Measurements from ENCODE around the gene KLHL5.
"Not testable (repeated sequence)": the region's sequence is repeated elsewhere in the genome, so short reads cannot be mapped to it uniquely, and the experiment has no call there.

Gene KLHL5, protein sequence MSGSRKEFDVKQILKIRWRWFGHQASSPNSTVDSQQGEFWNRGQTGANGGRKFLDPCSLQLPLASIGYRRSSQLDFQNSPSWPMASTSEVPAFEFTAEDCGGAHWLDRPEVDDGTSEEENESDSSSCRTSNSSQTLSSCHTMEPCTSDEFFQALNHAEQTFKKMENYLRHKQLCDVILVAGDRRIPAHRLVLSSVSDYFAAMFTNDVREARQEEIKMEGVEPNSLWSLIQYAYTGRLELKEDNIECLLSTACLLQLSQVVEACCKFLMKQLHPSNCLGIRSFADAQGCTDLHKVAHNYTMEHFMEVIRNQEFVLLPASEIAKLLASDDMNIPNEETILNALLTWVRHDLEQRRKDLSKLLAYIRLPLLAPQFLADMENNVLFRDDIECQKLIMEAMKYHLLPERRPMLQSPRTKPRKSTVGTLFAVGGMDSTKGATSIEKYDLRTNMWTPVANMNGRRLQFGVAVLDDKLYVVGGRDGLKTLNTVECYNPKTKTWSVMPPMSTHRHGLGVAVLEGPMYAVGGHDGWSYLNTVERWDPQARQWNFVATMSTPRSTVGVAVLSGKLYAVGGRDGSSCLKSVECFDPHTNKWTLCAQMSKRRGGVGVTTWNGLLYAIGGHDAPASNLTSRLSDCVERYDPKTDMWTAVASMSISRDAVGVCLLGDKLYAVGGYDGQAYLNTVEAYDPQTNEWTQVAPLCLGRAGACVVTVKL

DNA sequence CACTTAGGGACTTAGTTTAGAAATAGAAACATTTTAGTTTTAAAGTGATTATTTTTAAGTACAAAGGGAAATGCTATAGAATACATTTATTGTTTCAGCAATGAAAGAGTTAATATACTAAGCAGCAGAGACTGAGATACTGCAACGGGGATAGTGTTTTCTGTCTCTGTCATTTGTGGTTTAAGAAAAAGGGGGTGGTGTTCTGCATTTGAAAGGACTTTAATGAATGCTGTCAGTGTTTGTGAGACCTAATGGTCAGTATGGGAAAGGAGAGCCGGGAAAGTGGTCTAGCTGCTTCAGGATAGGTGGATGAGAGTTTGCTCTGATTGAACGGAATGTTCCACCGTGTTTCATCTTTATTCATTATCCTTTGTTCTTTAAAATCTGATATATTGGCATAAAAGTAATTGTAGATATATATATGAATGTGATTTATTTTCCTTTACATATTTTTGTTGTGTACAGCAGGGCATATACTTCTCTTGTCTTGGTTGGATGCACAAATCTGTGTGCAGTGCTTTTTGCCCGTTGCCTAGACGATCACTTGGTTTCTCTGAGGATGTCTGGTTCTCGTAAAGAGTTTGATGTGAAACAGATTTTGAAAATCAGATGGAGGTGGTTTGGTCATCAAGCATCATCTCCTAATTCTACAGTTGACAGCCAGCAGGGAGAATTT is at the start of gene KLHL5:
TSS of gene KLHL5 (plus strand) at position 139 of the 676 bp plus-strand sequence. CDS start at position 560, 421 bp downstream.
- DNase-seq = no peak

DNA sequence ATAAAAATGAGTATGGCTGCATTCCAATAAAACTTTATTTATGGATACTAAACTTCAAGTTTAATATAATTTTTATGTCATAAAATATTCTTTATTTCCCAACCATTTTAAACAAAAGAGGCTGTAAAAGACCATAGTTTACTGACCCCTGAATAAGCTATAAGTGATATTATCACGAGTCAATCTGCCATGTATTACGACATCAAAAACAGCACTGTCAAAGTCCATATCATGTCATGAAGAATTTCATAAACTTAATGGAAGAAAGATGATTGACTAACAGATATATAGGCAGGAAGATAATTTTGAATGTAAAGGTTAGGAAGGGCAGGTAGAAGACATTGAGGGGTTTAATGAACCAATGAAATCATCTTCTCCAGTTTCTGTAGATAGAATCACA is 48.0 kb upstream of the KLHL5 start:
- no peak for DNase-seq

DNA sequence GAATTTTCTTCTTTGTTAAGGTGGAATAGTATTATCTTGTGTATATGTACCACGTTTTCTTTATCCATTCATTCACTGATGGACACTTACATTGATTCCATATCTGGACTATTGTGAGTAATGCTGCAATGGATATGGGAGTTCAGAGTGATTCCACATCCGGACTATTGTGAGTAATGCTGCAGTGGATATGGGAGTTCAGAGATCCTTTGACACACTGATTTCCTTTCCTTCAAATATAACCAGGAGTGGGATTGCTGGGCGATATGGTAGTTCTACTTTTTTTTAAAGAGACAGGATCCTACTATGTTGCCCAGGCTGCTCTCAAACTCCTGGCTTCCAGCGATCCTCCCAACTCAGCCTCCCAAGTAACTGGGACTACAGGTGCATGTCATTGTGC is 41.9 kb upstream of the KLHL5 start:
- no peak for DNase-seq

DNA sequence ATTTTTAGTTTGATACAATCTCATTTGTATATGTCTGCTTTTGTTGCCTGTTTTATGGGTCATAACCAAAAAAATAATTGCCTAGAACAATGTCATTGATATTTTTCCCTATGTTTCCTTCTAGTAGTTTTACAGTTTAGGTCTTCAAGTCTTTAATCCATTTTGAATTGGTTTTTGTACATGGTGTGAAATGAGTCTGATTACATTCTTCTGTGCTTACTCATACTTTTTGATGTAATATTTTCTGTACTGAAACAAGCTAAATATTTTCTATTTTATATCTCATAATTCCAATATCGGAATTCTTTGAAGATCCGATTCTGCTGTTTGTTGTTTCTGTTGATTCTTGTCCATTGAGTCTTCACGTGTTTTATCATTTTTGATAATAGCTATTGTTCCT is 40.4 kb upstream of the KLHL5 start:
- no peak for DNase-seq

DNA sequence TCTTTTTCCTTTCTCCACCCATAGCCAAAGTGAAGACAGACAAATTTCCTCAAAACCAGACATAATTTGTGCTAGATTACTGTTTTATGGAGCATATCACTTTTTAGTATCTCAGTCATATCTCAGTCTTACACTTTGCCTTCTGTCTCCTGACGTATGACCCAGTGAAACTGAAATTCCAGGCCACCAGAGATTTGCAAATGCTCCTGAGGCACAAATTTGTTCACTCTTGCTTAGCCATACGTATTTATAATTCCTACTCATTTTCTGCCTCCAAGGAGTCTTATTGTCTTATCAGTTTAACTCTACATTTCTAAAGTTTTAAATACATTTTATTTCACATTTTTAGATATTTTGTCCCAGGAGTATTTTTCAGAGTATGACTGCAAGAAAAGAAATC is 39.8 kb upstream of the KLHL5 start:
- DNase-seq = no peak

DNA sequence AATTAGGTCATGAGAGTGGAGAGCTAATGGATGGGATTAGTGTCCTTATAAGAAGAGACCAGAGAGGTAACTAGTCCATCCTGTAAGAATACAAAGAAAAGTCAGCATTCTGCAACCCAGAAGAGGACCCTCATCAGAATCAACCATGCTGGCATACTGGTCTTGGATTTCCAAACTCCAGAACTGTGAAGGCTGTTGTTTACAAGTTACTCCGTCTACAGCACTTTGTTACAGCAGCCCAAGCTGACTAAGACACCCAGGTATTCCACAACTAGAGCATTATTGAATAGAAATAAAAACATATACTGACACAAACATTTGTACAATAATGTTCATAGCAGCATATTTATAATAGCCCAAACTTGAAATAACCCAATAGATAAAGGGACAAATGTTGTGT is 39.0 kb upstream of the KLHL5 start:
- DNase-seq = no peak

DNA sequence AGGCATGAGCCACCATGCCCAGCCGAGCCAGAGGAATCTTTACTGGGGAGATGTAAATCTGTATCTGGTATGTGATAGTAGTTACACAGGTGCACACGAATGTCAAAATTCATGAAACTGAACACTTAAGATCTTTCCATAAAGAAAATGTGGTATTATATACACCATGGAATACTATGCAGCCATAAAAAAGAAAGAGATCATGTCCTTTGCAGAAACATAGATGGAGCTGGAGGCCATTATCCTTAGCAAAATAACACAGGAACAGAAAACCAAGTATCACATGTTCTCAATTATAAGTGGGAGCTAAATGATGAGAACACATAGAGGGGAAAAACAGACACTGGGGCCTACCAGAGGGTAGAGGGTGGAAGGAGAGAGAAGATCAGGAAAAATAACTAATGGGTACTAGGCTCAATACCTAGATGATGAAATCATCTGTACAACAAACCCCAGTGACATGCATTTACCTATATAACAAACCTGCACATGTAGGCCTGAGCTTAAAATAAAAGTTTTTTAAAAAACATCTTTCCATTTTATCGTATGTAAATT is 37.6 kb upstream of the KLHL5 start:
- no peak for DNase-seq

DNA sequence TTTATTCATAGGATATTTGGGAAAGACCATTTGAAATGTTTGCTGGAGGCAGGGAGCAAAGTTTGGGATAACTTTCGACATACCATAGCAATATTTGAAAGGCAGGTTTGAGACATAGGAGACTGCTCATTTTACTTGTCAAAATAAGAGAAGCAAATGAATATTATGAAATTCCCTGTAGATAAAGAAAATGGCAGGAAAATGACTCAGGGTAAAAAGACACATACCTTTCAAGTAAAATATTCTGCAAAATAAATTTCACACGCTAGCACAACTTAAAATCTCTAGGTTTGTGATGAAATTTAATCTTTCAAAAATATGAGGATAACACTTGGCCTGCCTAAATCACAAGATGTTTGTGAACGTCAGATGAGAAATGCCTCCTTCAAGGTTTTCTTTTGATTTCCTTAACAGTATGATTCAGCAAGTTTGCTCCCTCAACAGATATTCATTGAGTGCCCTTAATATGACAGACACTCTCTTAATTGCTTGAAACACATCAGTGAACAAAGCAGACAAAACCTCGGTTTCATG is 36.4 kb upstream of the KLHL5 start:
- DNase-seq = no peak

DNA sequence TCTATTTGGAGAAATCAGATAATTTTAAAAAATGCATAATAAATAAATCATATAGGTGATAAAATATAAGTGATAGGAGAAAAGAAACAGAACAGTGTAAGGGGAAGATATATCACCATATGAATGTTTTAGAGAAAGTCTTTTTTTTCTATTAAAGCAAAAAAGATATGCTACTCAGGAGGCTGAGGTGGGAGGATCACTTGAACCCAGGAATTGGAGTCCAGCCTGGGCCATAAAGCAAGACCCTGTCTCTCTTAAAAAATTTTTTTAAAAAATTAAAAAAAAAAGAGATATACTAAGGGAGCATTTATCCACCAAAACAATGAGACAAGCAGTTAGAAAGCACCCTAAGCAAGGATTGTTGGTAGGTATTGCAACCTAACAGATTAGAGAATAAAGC is 35.9 kb upstream of the KLHL5 start:
- no peak for DNase-seq

DNA sequence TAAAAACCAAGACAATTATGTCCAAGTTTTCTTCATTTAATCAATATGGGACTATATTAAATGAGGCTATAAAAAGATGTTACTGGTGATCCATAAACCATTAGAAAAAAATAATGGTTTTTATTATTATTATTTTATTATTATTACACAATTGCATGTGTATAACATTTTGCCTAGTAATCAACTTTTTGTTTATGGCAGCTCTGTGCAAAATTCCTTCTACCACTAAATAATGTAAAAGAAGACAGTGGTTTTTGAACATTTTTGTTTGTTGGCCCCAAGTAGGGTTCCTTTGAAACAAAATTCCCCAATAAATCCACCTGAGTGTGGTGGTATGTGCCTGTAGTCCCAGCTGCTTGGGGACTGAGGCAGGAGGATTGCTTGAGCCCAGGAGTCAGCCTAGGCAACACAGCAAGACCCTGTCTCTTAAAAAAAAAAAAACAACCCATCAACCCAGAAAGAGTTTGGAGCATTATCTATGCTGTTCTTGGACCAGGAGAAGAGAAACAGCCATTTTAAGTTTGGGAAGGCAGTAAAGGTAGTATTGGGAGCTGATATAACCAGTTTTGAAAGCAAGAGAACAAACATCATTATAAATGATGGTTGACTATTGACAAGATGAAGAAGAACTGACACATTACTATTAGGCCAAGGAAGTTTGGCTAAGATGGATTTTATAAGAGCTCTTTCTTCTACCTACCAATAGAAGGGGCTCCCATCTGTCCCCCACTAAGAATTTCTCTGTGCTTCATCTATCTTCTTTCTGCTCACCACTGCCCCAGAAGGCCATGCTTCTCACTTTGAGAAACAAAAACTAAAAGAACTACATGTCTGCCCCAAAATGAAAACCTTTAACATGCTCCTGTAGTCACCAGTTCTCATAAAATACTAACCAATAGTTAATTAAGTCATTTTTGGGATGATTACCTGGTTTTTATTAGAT is 32.0 kb upstream of the KLHL5 start:
- no peak for DNase-seq

DNA sequence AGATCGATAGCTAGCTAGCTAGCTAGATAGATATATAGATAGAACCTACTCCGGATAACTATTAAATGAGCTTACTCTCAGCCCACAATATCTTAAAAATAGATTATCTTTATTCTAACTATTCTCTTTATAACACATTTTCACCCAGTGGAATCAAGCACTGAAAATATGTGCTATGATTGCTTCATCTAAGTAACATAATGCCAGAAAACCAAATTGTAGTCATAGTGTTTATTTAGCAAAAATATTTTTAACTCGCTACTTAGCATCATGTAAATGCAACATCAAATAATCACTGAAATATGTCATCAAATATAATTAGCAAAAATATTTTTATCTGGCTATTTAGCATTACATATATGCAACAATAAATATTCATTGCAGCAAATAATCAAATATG is 31.3 kb upstream of the KLHL5 start:
- no peak for DNase-seq

DNA sequence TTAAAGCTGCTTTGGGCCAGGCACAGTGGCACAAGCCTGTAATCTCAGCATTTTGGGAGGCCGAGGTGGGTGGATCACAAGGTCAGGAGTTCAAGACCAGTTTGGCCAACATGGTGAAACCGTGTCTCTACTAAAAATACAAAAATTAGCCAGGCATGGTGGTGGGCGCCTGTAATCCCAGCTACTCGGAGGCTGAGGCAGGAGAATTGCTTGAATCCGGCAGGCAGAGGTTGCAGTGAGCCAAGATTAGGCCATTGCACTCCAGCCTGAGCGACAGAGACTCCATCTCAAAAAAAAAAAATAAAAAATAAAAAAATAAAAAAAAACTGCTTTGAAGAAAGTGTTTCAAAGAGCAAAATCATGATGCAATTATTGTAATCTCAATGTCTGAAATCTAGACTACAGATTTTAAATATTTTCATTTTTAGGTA is 30.4 kb upstream of the KLHL5 start:
- DNase-seq = not testable (repeated sequence)

DNA sequence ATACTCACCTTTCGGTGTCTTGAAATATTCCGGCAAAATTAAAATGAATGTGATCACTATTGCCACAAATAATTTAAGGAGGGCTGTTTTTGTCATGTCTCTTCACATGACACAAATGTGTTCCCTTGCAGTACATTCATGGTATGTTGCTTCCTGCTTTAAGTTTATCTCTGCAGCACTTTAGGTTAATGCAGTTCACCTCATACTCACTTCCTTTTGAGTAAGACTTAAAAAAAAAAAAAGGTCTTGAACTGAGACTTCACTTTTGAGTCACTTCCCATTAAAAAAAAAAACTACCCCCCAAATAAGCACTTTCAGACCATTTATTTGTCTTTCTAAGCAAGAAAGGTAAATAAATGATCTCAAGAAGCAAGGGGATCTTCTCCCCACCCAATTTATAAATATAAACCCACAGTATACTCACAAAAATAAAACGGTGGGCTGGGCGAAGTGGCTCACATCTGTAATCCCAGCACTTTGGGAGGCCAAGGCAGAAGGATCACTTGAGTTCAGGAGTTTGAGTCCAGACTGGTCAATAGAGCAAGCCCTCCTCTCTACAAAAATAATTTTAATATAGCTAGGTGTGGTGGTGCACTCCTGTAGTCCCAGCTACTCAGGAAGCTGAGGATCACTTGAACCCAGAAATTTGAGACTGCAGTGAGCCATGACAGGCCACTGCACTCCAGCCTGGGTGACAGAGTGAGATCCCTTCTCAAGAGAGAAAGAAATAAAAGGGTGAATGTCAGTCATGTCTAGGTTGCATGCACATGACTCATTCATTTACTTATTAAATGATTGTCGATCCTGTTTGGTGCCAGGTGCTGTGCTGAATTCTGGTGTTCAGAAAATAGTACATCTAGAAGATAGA is 29.6 kb upstream of the KLHL5 start, which contains the start of gene TMEM156:
TSS of gene TMEM156 (minus strand) at position 192 of the 868 bp plus-strand sequence. CDS start at position 96, 96 bp downstream.
- peak; percentile 42 for DNase-seq

DNA sequence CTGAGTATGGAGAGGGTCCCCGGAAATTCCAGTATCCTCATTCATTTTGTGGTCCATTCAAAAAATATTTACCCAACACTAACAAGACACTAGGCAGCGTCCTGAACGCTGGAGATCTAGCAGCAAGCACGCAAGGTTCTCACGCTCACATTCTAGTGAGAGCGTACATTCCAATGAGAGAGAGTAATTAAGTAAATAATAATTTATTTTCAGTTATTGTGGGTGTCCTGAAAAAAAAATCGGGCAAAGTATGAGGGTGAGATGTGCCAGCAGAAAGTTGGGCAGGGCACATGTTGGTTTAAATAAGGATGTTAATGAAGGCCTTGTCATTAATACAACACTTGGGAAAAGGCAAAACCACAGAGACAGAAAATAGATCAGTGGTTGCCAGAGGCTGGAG is 25.9 kb upstream of the KLHL5 start:
- DNase-seq = no peak

DNA sequence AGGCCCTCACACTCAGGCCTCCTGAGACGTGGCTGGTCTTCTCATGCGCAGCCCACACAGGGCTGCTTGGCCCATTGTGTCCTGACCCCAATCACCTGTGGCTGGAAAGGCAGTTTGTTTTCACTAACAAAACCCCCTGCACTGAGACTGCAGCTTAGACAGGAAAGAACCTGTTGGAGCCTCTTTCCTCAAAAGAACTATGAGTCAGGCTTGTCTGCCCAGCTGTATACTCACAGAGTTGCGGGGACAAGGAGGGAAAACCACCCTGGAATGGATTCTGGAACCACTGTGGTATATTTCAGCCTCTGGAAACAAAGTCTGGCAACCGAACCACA is 24.6 kb upstream of the KLHL5 start:
- DNase-seq = no peak

DNA sequence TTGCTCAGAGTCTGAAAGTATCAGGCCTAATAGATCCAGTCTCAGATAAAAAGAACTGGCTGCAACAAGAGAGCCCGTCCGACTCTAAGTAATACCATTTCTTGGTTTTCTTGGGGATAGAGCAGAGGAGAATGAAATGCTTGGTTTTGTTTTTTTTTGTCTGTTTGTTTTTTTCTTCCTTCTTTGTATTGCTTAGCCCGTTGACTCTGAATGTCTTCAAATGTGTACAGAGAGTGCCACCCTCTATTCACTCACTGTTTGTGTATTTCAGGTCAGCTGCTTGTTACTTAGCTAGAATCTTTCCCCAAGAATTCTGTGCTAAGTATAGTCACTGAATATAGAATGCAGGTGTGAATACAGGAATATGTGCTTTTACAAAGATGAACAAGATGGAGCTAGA is 24.1 kb upstream of the KLHL5 start:
- no peak for DNase-seq

DNA sequence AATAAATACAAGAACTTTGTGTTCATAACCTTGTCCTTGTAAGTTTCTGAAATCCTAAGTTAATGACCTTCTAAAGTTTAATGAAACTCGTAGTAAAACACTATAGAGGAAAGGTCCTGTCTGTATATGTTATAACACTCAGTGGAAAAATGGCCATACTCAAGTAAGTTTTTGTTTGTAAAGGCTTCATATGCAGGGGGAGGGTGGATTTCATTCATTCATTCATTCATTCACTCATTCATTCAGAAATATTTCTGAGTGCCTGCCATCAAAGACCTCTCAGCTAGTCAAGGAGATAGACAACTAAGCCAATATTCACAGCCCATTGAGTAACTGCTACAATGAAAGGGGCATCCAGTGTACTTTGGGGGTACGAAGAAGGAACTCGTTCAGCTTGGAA is 22.9 kb upstream of the KLHL5 start:
- no peak for DNase-seq

DNA sequence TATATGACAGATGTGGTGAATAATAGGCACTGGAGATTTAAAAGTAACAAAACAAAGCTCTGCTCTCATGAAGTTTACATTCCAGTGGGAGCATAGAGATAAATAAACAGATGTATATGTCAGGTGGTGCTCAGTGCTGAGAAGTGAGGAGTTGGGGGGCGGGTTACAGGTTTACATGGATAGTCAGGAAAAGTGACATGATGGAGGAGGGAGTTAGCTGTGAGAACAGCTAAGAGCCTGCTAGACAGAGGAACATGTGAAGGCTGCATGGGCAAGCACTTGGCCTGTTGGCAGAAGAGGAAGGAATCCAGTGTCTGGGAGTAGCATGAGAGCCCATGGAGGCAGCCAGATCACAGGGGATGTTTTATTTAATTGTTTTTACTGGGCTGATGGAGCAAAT is 19.7 kb upstream of the KLHL5 start:
- no peak for DNase-seq

DNA sequence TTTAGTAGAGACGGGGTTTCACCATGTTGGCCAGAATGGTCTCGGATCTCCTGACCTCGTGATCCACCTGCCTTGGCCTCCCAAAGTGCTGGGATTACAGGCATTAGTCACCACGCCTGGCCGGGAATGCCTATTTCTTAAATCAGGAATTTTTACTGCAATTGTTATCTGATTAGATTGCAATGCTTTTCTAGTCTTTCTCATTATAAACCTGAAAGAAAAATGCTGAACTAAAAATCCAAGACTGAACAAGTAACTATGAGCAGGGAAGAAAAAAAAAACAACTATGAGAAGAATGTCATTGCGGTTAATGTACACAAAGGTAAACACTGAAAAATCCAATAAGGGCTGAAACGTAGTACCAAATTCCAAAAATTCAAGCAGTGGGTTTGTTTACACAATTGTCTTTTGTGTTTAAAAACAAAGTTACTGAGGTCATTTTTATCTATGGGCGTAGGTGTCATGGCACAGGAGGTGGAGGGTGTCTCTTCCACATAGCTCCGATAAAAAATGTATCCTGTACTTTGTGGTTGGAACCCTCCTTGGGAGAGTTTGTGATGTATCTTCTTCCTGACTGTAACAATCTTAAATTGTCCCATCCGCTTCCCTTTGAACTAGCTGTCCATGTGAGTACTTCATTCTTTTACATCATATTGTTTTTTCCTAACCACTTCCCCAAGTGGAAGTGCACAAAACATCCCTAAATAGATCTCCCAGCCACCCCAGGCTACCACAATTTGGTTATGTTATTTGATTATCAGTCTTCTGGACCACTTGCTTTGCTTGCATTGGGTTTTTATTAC is 18.8 kb upstream of the KLHL5 start:
- no peak for DNase-seq

DNA sequence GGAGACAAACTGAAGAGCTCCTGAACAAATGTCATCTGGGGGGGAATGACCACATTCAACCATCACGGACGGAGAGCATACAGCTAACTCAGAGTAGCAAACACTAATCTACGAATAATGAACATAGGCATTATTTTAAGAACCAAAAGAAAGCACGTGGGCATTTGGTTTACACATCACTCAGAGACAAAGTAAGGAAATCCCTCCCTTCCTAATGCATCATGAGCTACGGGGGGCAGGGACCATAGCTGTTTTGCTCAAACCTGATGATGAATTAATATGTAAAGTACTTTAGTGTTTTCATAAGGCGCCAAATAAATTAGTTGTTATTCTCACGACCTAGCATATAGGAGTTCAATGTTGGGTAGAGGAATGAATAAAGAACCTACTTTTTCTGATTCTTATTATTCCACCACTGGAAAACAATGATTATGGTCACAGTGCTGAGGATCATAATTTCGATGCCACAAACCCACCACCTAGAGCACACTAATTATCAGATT is 18.1 kb upstream of the KLHL5 start:
- peak; percentile 27 for DNase-seq
